Activated naive CD8-positive, alpha-beta T cell treated with anti-CD3 and anti-CD28 coated beads, Interleukin-2, amount 10 ng/mL, durations not matched to agents 7 days and 5 days (primary cell): ENCODE results near the gene MMP17. TPM values are rescaled to one million over a fixed set of nuclear protein-coding genes. Genes with fewer than 3 reads are reported as not detected.
"Not testable (repeated sequence)": the region's sequence is repeated elsewhere in the genome, so short reads cannot be mapped to it uniquely, and the experiment has no call there.

Experiments used
- ATAC-seq: fragments of 150-1000 bp; cut with Tn5 transposase; one replicate; pipeline ENCODE4 v1.10.0; 2021; ENCODE audit warnings: low read depth, moderate library complexity
- POLR2A ChIA-PET: fragments of 350-600 bp; sonication (Branson Sonifier 250); formaldehyde crosslinking; loops from one replicate; lab custom pipeline; 2021; ENCODE audit warnings: antibody characterized with exemption; lab: Charles Lee
- DNase-seq: peaks from one replicate; pipeline ENCODE4 v3.0.0; 2021
- H3K27ac Mint-ChIP-seq: one replicate; pipeline ENCODE4 v1.8.0; 2022; ENCODE audit warnings: mild to moderate bottlenecking, mixed read lengths
- H3K27me3 Mint-ChIP-seq: one replicate; pipeline ENCODE4 v1.8.0; 2022; ENCODE audit warnings: mild to moderate bottlenecking, moderate library complexity, mixed read lengths
- H3K36me3 Mint-ChIP-seq: one replicate; pipeline ENCODE4 v1.8.0; 2021; ENCODE audit warnings: mild to moderate bottlenecking, mixed read lengths
- H3K4me1 Mint-ChIP-seq: one replicate; pipeline ENCODE4 v1.8.0; 2021; ENCODE audit warnings: mixed read lengths
- H3K4me3 Mint-ChIP-seq: one replicate; pipeline ENCODE4 v1.8.0; 2022; ENCODE audit warnings: mild to moderate bottlenecking, moderate library complexity, mixed read lengths
- H3K9me3 Mint-ChIP-seq: one replicate; pipeline ENCODE4 v1.8.0; 2021; ENCODE audit warnings: mixed read lengths
- total RNA-seq, 2 experiments: library from RNA; stranded (reverse); gene quantifications; one replicate each; pipeline ENCODE4 v1.2.3, GENCODE V29; 2021

The MMP17 gene
- total RNA-seq, 2 experiments from 2014 or later = 0.36 to 0.54 TPM

DNA sequence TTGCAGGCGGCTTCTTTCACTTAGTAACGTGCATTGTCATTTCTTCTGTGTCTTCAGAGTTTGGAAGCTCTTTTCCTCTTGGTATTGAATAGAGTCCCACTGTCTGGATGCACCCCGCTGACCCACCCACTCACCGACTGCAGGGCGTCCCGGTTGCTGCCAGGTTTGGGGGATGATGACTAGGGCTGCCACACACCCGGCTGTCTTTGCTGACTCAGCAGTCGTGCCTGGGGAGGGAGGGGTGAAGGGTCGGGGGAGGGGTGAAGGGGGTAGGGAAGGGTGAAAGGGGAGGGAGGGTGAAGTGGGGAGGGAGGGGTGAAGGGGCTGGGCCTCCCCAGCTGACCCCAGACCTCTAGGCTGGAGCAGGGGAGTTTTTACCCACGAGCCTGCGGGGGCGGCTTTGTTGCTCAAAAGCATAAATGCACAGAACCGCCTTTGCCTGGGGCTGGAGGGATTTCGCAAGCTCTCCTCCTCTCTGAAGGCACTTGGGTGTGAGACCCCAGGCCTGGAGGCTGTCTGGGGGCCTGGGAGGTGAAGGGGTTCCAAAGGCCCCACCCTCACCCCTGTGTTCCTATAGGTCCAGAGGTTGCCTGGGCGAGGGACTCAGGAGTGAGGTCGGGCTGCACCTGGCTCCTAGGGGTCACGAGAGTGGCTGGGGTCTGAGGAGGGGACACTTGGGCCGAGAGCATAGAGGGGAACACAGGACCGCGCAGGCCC is 35.0 kb downstream of the MMP17 start:
- POLR2A ChIA-PET = no interaction called here
- H3K4me3 Mint-ChIP-seq = no peak overlapping the region
- ATAC-seq = no peak
- H3K27ac Mint-ChIP-seq = no peak overlapping the region
- H3K36me3 Mint-ChIP-seq = no peaks in the 10 kb centered on the region
- peaks cover 2% of the 10 kb centered on the region for H3K4me1 Mint-ChIP-seq
- H3K27me3 Mint-ChIP-seq = no peaks in the 10 kb centered on the region
- H3K9me3 Mint-ChIP-seq = no peaks in the 10 kb centered on the region
- DNase-seq = no peak

DNA sequence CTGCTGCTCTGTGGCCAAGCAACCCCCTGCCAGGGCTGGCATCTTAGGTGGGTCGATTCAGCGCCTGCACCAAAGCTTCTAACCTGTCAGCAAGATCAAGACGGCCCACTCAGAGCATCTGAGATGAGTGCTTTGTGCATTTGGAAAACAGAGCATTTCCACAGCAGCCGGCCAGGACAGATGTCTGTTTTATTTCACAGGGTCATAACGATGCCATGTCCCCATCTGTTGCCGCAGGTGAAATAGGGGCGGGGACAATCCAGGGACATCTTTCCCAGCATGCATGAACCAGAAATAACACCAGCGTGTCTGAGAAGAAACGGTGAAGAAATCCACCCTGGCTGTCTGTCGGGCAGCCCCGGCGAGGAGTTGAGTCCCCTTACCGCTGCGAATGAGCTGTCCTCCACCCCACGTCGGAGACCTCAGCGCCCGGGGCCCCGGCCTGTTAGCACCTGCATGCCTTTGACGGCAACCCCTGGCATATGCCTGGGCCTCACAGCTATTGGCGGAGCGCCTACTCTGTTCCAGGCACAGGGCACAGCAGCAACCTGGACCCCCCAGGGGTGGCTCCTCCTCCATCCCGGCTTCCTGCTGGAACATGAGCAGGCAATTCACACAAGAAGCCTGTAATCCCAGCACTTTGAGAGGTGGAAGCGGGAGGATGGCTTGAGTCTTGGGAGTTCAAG is 35.7 kb downstream of the MMP17 start:
- Mint-ChIP-seq H3K27me3 (no peaks in the 10 kb centered on the region), H3K4me1 (peaks cover 2% of the 10 kb centered on the region), H3K27ac (no peak overlapping the region), H3K4me3 (no peak overlapping the region), H3K36me3 (no peaks in the 10 kb centered on the region), H3K9me3 (no peaks in the 10 kb centered on the region)
- DNase-seq (no peak), ATAC-seq (no peak)
- POLR2A ChIA-PET = no interaction called here

DNA sequence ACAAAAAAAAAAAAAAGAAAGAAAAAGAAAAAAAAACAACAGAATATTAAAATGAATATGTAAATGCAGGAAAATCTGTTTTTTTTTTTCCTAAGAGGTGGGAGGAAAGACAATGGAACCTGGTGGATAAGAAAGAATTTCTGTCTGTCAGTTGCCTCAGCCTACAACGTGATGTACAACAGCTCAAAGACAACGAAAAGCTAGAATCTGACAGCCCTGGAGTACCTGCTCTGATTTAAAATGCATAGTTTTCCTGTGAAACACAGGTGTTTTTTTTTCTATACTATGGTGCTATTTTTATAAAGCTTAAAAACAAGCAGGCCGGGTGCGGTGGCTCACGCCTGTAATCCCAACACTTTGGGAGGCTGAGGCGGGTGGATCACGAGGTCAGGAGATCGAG is 36.3 kb downstream of the MMP17 start:
- POLR2A ChIA-PET = no interaction called here

GRCh38 chr12:131865180-131865875 is 37.1 kb downstream of the MMP17 start:
- Mint-ChIP-seq H3K9me3 (no peaks in the 10 kb centered on the region), H3K4me1 (peaks cover 2% of the 10 kb centered on the region), H3K27me3 (no peaks in the 10 kb centered on the region), H3K36me3 (no peaks in the 10 kb centered on the region), H3K27ac (no peak overlapping the region), H3K4me3 (no peak overlapping the region)
- POLR2A ChIA-PET = no interaction called here
- ATAC-seq (no peak), DNase-seq (no peak)

More for the DNA sequence above, 36.3 kb downstream of the MMP17 start:
- Mint-ChIP-seq H3K36me3 (no peaks in the 10 kb centered on the region), H3K4me3 (no peak overlapping the region), H3K4me1 (peaks cover 2% of the 10 kb centered on the region), H3K27me3 (no peaks in the 10 kb centered on the region), H3K27ac (no peak overlapping the region), H3K9me3 (no peaks in the 10 kb centered on the region)
- DNase-seq (no peak), ATAC-seq (no peak)

- DNase-seq (no peak), ATAC-seq (no peak)
- Mint-ChIP-seq H3K4me1 (no peaks in the 10 kb centered on the region), H3K27me3 (peaks cover 3% of the 10 kb centered on the region), H3K9me3 (no peaks in the 10 kb centered on the region), H3K36me3 (no peaks in the 10 kb centered on the region), H3K27ac (no peak overlapping the region), H3K4me3 (no peak overlapping the region)
- POLR2A ChIA-PET = no interaction called here
These were observed 39.3 kb downstream of the MMP17 start for GRCh38 chr12:131867471-131867870.

- H3K27me3 Mint-ChIP-seq = peaks cover 3% of the 10 kb centered on the region
- H3K4me3 Mint-ChIP-seq = no peak overlapping the region
- no peaks in the 10 kb centered on the region for H3K36me3 Mint-ChIP-seq
- DNase-seq (no peak), ATAC-seq (no peak)
- no peaks in the 10 kb centered on the region for H3K4me1 Mint-ChIP-seq
- H3K27ac Mint-ChIP-seq = no peak overlapping the region
- H3K9me3 Mint-ChIP-seq = no peaks in the 10 kb centered on the region
- POLR2A ChIA-PET = no interaction called here
These were observed 39.9 kb downstream of the MMP17 start for GRCh38 chr12:131867891-131868675.

DNA sequence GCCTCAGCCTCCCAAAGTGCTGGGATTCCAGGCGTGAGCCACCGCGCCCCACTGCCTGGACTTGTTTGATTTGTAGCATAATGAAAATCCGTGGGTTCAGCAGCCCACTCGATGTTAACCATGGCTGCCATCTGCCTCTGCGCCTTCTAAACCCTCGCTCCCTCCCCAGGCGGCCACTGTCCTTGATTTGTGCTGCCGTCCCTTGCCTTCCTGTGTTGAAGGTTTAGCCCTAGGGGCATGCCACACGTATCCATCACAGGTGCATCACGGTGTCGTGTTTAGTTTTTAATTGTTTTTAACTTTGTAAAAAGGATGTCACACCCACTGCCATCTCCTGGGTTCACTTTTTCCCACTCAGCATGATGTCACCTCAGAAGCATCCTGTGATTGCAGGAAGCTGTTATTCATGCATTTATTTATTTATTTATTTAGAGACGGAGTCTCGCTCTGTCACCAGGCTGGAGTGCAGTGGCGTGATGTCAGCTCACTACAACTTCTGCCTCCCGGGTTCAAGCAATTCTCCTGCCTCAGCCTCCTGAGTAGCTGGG is 41.8 kb downstream of the MMP17 start:
- DNase-seq (no peak), ATAC-seq (no peak)
- H3K27ac Mint-ChIP-seq = no peak overlapping the region
- peaks cover 2% of the 10 kb centered on the region for H3K9me3 Mint-ChIP-seq
- H3K27me3 Mint-ChIP-seq = peaks cover 3% of the 10 kb centered on the region
- POLR2A ChIA-PET = no interaction called here
- no peaks in the 10 kb centered on the region for H3K36me3 Mint-ChIP-seq
- H3K4me3 Mint-ChIP-seq = no peak overlapping the region
- H3K4me1 Mint-ChIP-seq = no peaks in the 10 kb centered on the region

DNA sequence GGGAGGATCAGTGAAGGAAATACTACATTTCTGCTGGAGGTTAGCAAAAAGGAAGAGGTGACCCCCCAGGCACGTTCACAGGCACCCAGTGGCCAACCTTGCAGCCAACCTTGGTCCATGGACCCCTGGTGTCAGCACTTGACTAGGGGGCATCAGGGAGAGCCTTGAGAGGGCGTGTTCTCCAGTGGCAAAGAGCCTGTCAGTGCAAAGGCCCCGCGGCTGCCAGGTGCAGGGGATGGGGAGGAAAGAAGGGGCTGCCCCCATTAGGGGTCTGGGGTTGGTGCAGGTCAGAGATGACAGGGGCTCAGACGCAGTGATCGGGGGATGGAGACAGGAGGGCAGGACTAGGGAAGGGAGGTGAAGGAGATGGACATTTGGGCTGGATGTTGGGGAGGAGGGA is 43.5 kb downstream of the MMP17 start:
- Mint-ChIP-seq H3K36me3 (no peaks in the 10 kb centered on the region), H3K9me3 (peaks cover 2% of the 10 kb centered on the region), H3K4me3 (no peak overlapping the region), H3K27me3 (peaks cover 3% of the 10 kb centered on the region), H3K27ac (no peak overlapping the region), H3K4me1 (no peaks in the 10 kb centered on the region)
- no peak for DNase-seq
- no peak for ATAC-seq
- POLR2A ChIA-PET = no interaction called here

DNA sequence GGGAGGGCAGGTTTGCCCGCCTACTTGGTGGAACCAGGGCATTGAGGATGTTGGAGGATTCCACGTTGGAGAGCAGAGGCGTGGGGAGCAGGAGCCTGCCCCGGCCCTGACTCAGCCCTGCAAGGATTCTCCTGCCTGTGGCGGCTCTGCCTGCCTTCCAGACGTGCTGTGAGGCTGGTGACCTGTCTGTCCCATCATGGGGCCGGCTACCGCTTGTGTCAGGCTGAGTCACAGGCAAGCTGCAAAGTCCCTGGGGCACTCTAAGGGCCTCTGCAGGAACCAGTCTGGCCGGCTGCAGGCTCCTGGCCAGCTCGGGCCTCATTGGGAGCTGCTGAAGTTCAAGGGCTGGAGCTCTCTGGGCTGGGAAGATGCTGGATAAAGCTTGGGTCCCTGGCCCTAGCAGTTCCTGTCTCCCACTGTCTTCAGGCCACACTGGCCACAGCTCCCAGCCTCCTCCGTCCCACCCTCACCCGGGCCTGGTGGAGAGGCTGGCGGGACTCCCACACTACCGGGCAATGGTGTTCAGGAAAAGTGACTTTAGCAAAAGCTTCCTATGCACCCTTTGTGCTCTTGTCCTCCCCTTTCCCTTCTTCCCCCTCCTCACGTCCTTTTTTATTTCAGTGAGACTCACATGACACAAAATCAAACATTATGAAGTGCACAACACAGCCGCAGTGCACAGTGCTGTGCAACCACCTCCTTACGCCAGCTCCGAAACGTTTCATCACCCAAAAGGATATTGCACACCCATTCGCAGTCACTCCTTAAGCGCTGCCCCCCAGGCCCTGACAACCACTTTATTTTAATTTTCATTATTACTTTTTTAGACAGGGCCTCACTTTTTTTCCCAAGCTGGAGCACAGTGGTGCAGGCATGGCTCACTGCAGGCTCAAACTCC is 44.2 kb downstream of the MMP17 start:
- no peak for ATAC-seq
- peaks cover 2% of the 10 kb centered on the region for H3K9me3 Mint-ChIP-seq

DNA sequence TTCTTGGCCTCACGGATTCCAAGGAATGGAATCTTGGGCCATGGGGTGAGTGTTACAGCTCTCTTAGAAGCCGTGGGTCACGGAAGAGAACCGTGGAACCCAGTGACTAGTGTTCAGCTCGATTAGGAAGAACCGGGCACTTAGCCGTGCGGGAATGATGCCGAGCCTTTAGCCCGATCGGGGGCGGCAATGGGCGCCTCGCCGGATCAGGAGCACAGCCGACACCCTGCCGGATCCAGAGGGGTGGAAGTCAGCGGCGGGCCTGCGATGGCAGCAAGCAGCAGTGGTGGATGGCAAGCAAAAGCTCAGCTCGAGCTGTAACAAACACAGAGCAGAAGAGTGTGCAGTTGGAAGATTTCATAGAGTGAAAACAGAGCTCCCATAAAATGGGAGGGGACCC is 45.1 kb downstream of the MMP17 start:
- no peak for ATAC-seq
- Mint-ChIP-seq H3K4me3 (no peak overlapping the region), H3K36me3 (no peaks in the 10 kb centered on the region), H3K27ac (no peak overlapping the region), H3K9me3 (peaks cover 2% of the 10 kb centered on the region), H3K27me3 (peaks cover 3% of the 10 kb centered on the region), H3K4me1 (no peaks in the 10 kb centered on the region)
- DNase-seq = no peak
- POLR2A ChIA-PET = no interaction called here

More for the DNA sequence above, 44.2 kb downstream of the MMP17 start:
- H3K27ac Mint-ChIP-seq = no peak overlapping the region
- peaks cover 3% of the 10 kb centered on the region for H3K27me3 Mint-ChIP-seq
- no peak for DNase-seq
- POLR2A ChIA-PET = no interaction called here
- no peaks in the 10 kb centered on the region for H3K4me1 Mint-ChIP-seq
- H3K4me3 Mint-ChIP-seq = no peak overlapping the region
- H3K36me3 Mint-ChIP-seq = no peaks in the 10 kb centered on the region

DNA sequence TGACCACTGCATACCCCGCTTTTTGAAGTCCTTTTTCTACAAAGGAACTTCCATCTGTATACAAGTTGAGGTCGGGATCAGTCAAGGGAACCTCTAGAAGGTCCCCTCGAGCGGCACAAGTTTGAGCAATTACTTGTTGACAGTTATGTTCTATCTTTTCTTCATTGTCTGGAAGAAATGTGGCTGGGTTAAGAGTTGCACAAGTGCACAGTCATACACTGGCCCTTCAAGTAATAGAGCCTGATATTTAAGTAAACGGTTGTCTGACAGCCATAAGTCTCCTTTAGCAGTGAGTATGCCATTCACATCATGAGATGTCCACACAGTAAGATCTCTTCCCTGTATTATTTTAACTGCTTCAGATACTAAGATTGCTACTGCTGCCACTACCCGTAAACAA is 46.8 kb downstream of the MMP17 start:
- POLR2A ChIA-PET, H3K36me3 Mint-ChIP-seq, H3K4me1 Mint-ChIP-seq, DNase-seq, H3K9me3 Mint-ChIP-seq, H3K27me3 Mint-ChIP-seq, H3K4me3 Mint-ChIP-seq, ATAC-seq, H3K27ac Mint-ChIP-seq: not testable (repeated sequence)

GRCh38 chr12:131877216-131877615 is 49.0 kb downstream of the MMP17 start:
- DNase-seq, H3K4me1 Mint-ChIP-seq, H3K27me3 Mint-ChIP-seq, ATAC-seq, H3K27ac Mint-ChIP-seq, H3K4me3 Mint-ChIP-seq, H3K9me3 Mint-ChIP-seq, H3K36me3 Mint-ChIP-seq, POLR2A ChIA-PET: not testable (repeated sequence)
